Measurements from ENCODE around the gene KIF16B.

KIF16B gene

GRCh38 chr20:16317445-16318362 is 255.5 kb downstream of the KIF16B start:
- no peak overlapping the region for H3K27ac ChIP-seq
- no peak for TF ChIP-seq ZFX (IDR thresholded peaks at IDR 0.05; ENCODE audit: borderline replicate concordance)
- no peak for TF ChIP-seq CTCF (IDR thresholded peaks at IDR 0.05)

- no peak for TF ChIP-seq ZFX (IDR thresholded peaks at IDR 0.05; ENCODE audit: borderline replicate concordance)
- TF ChIP-seq CTCF (IDR thresholded peaks at IDR 0.05) = no peak
- no peak overlapping the region for H3K27ac ChIP-seq
Measured at GRCh38 chr20:16316513-16316912, 256.7 kb downstream of the KIF16B start.

- TF ChIP-seq ZFX (IDR thresholded peaks at IDR 0.05; ENCODE audit: borderline replicate concordance) = no peak
- no peak for TF ChIP-seq CTCF (IDR thresholded peaks at IDR 0.05)
- H3K27ac ChIP-seq = no peak overlapping the region
Measured at GRCh38 chr20:16314748-16315159, 258.5 kb downstream of the KIF16B start.

GRCh38 chr20:16314320-16314719 is 258.9 kb downstream of the KIF16B start:
- no peak overlapping the region for H3K27ac ChIP-seq
- TF ChIP-seq ZFX (IDR thresholded peaks at IDR 0.05; ENCODE audit: borderline replicate concordance) (no peak), CTCF (IDR thresholded peaks at IDR 0.05) (no peak)

- TF ChIP-seq ZFX (IDR thresholded peaks at IDR 0.05; ENCODE audit: borderline replicate concordance) (no peak), CTCF (IDR thresholded peaks at IDR 0.05) (no peak)
- H3K27ac ChIP-seq = no peak overlapping the region
Measured at GRCh38 chr20:16313917-16314316, 259.3 kb downstream of the KIF16B start.

DNA sequence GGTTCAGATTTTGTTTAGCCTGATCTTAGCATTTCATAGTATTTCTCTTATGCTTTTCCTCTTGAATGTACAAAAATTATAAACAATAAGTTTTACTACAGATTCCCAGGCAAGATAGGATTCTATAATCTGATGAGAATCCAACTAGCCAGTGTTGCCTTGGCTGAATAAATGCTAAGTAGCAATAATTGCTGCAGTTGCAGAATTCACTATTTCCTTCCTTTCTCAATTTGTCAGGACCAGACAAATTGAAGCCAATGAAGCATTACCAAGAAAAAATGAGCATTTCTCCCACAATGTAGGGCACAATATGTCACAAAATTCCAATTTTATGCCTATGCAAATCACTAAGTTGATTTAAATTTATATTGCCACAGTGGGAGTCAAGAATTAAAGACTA is 260.2 kb downstream of the KIF16B start:
- TF ChIP-seq ZFX (IDR thresholded peaks at IDR 0.05; ENCODE audit: borderline replicate concordance) (no peak), CTCF (IDR thresholded peaks at IDR 0.05) (no peak)

GRCh38 chr20:16311756-16312155 is 261.5 kb downstream of the KIF16B start:
- no peak overlapping the region for H3K27ac ChIP-seq
- TF ChIP-seq CTCF (IDR thresholded peaks at IDR 0.05) (no peak), ZFX (IDR thresholded peaks at IDR 0.05; ENCODE audit: borderline replicate concordance) (no peak)

More for the DNA sequence above, 260.2 kb downstream of the KIF16B start:
- H3K27ac ChIP-seq = no peak overlapping the region
